ENCODE results near the gene MATN1.

GRCh38 chr1:30738040-30738714 lies 14.8 kb upstream of the MATN1 start:
- TF ChIP-seq CTCF (IDR thresholded peaks at IDR 0.05; ENCODE audit: low read depth, low read length, missing input control) = no peak
- TF ChIP-seq SP1 (IDR thresholded peaks at IDR 0.05) = no peak
- no peak for TF ChIP-seq RAD21 (IDR thresholded peaks at IDR 0.05)
- TF ChIP-seq TAF1 (conservative IDR thresholded peaks at IDR 0.05) = no peak
- TF ChIP-seq YY1 (IDR thresholded peaks at IDR 0.05) = no peak
- TF ChIP-seq REST (IDR thresholded peaks at IDR 0.05) = no peak
- no peak for TF ChIP-seq HNF4G (IDR thresholded peaks at IDR 0.05)
- no peak for TF ChIP-seq FOXA1 (IDR thresholded peaks at IDR 0.05)
- no peak for TF ChIP-seq ZBTB33 (IDR thresholded peaks at IDR 0.05)
- TF ChIP-seq EGR1 (IDR thresholded peaks at IDR 0.05; ENCODE audit: low read depth in 2 of 2) = no peak
